Activated T-helper 17 cell treated with anti-CD3 and anti-CD28 coated beads, Interleukin-2, amount 50 U/mL, for 72 hours (primary cell): ENCODE data around the gene SUN2. TPM values are rescaled to one million over a fixed set of nuclear protein-coding genes. Genes with fewer than 3 reads are reported as not detected.
A peak's percentile ranks its signal among the peaks of the same experiment; 100 is the strongest.

ENCODE experiments used
- ATAC-seq: fragments of 150-1000 bp; cut with Tn5 transposase; replicated peaks from 2 replicates; pipeline ENCODE4 v1.10.0; 2021; ENCODE audit warnings: mild to moderate bottlenecking, moderate library complexity
- H3K27ac Mint-ChIP-seq: one replicate; pipeline ENCODE4 v1.8.0; 2022; ENCODE audit warnings: mixed read lengths
- H3K27me3 Mint-ChIP-seq: one replicate; pipeline ENCODE4 v1.8.0; 2022; ENCODE audit warnings: mixed read lengths
- H3K36me3 Mint-ChIP-seq: one replicate; pipeline ENCODE4 v1.8.0; 2022; ENCODE audit warnings: low read depth, mild to moderate bottlenecking, mixed read lengths
- H3K4me1 Mint-ChIP-seq: one replicate; pipeline ENCODE4 v1.8.0; 2022; ENCODE audit warnings: mixed read lengths
- H3K4me3 Mint-ChIP-seq: one replicate; pipeline ENCODE4 v1.8.0; 2022; ENCODE audit warnings: mild to moderate bottlenecking, mixed read lengths
- H3K9me3 Mint-ChIP-seq: one replicate; pipeline ENCODE4 v1.8.0; 2022; ENCODE audit warnings: mixed read lengths
- total RNA-seq, 2 donors: library from RNA; stranded (reverse); gene quantifications; one replicate each; pipeline ENCODE4 v1.2.3, GENCODE V29; 2022

The SUN2 gene
- total RNA-seq, 2 donors from 2014 or later: 193 to 216 TPM

DNA sequence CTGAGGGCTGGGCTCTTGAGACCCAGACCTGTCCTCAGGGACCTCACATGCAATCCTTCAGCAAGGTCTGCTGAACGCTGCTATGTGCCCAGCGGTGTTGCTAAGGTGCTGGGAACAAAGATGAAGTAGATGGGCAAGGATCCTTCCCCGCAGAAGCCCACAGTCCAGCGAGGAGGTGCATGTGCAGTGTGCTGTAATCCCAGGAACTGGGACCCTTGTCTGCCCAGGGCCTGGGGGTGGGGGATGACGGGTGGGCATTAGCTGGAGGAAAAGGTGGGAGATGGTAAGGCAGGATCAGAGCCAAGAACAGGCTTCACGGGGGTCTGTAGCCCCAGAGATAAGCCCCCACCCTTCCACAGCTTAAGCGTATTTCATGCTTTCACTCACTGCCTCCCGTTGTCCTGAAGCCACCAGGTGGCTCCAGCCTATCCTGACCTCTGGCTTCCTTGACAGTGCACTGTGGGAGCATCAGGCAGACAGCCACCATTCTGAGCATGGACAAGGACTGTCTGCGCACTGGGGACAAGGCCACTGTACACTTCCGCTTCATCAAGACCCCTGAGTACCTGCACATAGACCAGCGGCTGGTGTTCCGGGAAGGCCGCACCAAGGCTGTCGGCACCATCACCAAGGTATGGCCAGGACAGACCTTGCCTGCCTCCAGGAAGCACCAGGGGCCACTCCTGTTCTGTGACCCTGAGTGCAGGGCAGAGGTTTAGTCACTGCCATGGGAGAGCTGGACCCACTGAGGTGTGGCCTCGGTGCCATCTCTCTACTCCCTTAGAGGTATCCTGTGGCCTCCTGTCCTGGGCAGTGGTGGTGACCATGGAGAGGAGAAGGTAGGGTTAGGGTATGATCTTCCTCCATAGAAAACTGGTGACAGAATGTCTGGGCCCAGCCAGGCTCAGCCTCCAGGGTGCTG is 28.0 kb downstream of the SUN2 start:
- peaks cover 100% of the 10 kb centered on the region for H3K36me3 Mint-ChIP-seq
- H3K27me3 Mint-ChIP-seq: no peaks in the 10 kb centered on the region
- no peak for ATAC-seq
- H3K4me3 Mint-ChIP-seq: no peak overlapping the region
- H3K9me3 Mint-ChIP-seq: no peaks in the 10 kb centered on the region
- no peak overlapping the region for H3K27ac Mint-ChIP-seq
- H3K4me1 Mint-ChIP-seq: peaks cover 15% of the 10 kb centered on the region

DNA sequence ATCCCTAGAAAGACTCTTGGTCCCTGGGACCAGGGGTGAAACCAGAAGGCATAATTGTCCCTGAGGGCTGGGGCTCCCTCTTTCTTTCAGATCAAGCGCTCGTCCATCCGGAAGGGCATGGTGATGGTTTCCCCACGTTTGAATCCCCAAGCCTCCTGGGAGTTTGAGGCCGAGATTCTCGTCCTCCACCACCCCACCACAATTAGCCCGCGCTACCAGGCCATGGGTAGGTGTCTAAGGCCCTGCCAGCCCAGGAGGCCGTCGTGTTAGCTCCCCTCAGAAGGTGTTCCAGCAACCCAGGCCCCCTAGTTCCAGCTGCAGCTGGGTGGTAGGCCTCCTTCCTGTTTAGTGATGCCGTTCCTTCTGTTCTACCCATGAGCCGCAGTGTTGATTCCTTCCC is 28.7 kb downstream of the SUN2 start:
- Mint-ChIP-seq H3K4me3 (no peak overlapping the region), H3K27me3 (no peaks in the 10 kb centered on the region), H3K4me1 (peaks cover 15% of the 10 kb centered on the region), H3K36me3 (peaks cover 100% of the 10 kb centered on the region), H3K9me3 (no peaks in the 10 kb centered on the region), H3K27ac (peak overlapping the region; percentile 70)
- no peak for ATAC-seq

DNA sequence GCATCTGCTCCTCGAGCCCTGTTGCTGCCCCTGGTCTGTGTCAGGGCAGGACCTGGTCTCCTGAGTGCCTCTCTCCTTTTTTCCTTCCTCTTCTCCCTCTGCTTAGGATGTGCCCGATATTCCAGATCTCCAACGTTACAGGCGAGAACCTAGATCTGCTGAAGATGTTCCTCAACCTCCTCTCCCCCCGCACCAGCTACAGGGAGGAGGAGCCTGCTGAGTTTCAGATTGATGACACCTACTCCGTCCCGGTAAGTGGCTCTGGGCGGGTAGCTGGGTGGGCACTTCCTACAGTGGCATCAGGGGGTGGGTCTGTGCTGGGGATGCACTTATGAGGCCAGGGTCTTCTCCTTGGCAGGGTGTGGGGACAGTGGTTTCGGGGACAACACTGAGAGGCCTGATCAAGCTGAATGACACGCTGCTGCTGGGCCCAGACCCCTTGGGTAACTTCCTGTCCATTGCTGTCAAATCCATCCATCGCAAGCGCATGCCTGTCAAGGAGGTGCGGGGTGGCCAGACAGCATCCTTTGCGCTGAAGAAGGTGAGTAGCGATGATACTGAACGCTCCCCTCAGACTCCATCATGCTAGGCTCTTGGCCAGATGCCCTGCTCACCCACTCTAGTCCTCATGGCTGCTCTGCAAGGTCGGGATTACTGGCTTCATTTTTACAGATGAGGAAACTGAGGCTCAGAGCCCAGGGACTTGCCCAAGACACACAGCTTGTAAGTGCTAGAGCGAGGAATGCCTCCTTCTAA is 29.7 kb downstream of the SUN2 start:
- peak overlapping the region; percentile 70 for H3K27ac Mint-ChIP-seq
- H3K4me1 Mint-ChIP-seq: peaks cover 15% of the 10 kb centered on the region
- no peaks in the 10 kb centered on the region for H3K9me3 Mint-ChIP-seq
- ATAC-seq: no peak
- no peaks in the 10 kb centered on the region for H3K27me3 Mint-ChIP-seq
- H3K4me3 Mint-ChIP-seq: no peak overlapping the region
- peaks cover 100% of the 10 kb centered on the region for H3K36me3 Mint-ChIP-seq

DNA sequence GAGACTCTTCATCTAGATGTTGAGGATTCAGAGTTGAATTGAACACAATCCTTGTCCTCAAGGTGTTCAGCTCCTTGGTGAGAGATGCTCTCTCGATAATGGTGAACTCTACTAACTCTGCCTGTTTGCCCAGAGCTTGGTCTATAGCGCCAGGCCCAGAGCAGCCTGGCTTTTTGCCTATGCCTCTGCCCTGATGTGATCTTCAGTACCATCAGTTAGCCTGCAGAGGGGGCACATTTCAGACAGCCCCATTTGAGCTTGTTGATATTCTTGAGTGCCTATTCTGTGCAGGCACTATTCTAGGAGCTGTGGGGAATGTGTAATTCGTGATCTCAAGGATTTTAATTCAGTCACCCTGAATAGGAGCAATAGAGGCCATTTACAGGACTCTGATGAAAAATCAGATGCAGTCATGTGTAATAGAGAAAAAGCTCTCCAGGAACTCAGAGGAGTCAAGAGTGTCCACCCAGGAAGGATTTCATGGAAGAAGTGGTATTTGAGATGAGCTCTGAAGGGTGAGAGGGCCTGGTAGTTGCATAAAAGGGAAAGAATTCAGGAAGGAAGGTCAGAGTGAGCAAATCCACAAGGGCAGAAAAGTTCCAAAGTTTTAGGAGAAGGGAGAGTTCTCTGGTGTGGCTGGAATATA is 30.7 kb downstream of the SUN2 start:
- Mint-ChIP-seq H3K27me3 (no peaks in the 10 kb centered on the region), H3K4me3 (no peak overlapping the region), H3K27ac (peak overlapping the region; percentile 1), H3K4me1 (peaks cover 6% of the 10 kb centered on the region), H3K9me3 (no peaks in the 10 kb centered on the region), H3K36me3 (peaks cover 100% of the 10 kb centered on the region)
- ATAC-seq: peak; percentile 49

DNA sequence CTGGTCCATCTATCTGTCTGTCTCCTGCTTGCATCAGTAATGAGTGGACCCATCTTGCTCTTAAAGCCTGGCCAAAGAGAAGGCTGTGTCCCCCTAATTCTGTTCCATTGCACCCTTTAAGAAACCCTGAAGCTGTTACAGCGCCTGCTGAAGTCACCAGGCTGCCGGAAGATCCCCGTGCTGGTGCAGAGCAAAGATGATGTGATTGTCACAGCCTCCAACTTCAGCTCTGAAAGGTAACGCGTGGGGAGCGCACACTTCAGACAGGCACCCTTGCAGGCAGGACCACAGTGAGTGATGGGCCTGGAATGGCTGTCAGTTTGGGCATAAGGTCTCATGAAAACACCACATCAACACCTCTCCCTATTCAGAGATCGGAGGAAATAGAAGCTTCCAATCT is 31.6 kb downstream of the SUN2 start:
- Mint-ChIP-seq H3K27ac (no peak overlapping the region), H3K4me1 (peaks cover 6% of the 10 kb centered on the region), H3K9me3 (no peaks in the 10 kb centered on the region), H3K27me3 (no peaks in the 10 kb centered on the region), H3K36me3 (peaks cover 100% of the 10 kb centered on the region), H3K4me3 (no peak overlapping the region)
- ATAC-seq: no peak

DNA sequence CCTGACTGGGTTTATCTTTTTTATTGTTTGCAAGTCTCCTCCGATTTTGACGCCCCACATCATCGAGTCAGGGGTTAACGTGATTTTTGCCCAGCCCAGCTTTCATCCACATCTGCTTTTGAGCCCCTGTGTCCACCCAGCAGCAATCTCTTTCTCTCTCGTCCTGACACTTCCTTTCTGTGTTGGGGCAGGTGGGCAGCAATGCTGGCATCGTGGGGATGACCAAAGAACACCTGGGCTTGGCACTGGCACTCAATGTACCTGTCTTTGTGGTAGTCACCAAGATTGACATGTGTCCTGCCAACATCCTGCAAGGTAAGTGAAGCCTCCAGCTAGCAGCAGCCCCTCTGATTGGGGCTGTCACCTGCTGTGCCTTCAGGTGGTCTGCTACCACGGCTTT is 34.2 kb downstream of the SUN2 start:
- H3K36me3 Mint-ChIP-seq: peaks cover 100% of the 10 kb centered on the region
- H3K27ac Mint-ChIP-seq: peak overlapping the region; percentile 78
- ATAC-seq: no peak

DNA sequence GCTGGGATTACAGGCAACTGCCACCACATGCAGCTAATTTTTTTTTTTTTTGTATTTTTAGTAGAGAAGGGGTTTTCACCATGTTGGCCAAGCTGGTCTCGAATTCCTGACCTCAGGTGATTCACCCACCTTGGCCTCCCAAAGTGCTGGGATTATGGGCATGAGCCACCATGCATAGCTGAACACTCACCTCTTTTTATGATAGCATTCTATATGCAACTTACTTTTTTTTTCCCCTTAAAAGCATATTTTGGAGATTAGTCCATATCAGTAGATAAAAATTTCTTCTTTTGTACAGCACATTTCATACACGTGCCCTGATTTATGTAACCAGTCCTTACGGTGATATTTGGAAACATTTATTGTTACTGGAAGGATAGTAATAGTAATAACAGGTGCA is 35.4 kb downstream of the SUN2 start:
- peaks cover 16% of the 10 kb centered on the region for H3K4me1 Mint-ChIP-seq
- peaks cover 100% of the 10 kb centered on the region for H3K36me3 Mint-ChIP-seq
- H3K9me3 Mint-ChIP-seq: no peaks in the 10 kb centered on the region
- no peak overlapping the region for H3K4me3 Mint-ChIP-seq
- ATAC-seq: no peak
- H3K27ac Mint-ChIP-seq: no peak overlapping the region
- no peaks in the 10 kb centered on the region for H3K27me3 Mint-ChIP-seq

More for the DNA sequence above, 34.2 kb downstream of the SUN2 start:
- Mint-ChIP-seq H3K4me1 (peaks cover 16% of the 10 kb centered on the region), H3K4me3 (no peak overlapping the region), H3K27me3 (no peaks in the 10 kb centered on the region), H3K9me3 (no peaks in the 10 kb centered on the region)

DNA sequence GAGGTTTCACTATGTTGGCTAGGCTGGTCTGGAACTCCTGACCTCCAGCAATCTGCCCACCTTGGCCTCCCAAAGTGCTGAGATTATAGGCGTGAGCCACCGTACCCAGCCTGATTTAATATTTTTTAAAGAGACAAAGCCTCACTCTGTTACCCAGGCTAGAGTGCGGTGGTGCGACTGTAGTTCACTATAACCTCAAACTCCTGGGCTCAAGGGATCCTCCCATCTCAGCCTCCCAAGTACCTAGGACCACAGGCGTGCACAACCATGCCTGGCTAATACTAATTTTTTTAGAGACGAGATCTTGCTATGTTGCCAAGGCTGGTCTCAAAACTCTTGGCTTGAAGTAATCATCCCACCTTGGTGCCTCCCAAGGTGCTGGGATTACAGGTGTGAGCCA is 36.6 kb downstream of the SUN2 start:
- Mint-ChIP-seq H3K36me3 (peaks cover 100% of the 10 kb centered on the region), H3K27me3 (no peaks in the 10 kb centered on the region), H3K27ac (no peak overlapping the region), H3K4me3 (no peak overlapping the region), H3K9me3 (no peaks in the 10 kb centered on the region), H3K4me1 (peaks cover 23% of the 10 kb centered on the region)
- ATAC-seq: no peak

DNA sequence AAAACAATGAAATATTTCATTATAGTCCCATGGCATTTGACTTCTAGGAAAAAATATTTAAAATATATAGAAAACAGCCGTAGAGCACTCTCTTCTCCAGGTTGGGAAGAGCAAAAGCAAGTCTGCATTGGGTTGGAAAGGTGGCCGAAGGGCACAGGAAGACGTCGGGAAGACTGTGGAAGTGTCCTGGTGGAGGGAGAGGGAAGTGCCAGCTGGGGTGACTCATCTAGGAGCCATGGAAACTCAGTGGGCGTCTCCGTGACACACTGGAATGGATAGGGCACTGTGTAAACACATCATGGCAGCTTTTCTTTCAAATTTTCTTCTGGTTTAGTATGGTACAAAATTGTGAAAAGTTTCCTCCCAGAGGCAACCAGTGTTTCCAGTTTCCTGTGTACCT is 37.4 kb downstream of the SUN2 start:
- Mint-ChIP-seq H3K27ac (no peak overlapping the region), H3K36me3 (peaks cover 100% of the 10 kb centered on the region), H3K9me3 (no peaks in the 10 kb centered on the region), H3K4me3 (no peak overlapping the region), H3K27me3 (no peaks in the 10 kb centered on the region), H3K4me1 (peaks cover 29% of the 10 kb centered on the region)
- peak; percentile 55 for ATAC-seq

DNA sequence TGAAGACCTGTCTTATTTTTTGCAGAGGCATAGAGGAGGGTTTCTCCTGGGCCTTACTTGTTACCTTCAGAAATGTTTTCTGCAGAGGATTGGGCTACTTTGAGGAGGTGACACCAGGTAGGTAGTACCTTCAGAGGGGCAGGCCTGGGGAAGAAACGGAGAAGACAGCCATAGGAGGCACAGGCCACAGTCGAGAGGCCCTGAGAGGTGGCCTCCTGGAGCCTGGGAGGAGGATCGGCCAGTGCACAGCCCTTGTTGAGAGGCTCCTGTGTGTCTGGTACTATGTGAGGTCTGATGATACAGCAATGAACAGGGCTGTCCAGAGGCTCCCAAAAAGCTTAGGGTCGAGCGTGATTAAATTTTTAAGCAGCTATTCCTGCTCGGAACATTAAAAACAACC is 38.6 kb downstream of the SUN2 start:
- Mint-ChIP-seq H3K4me1 (peaks cover 39% of the 10 kb centered on the region), H3K27ac (peak overlapping the region; percentile 73), H3K36me3 (peaks cover 100% of the 10 kb centered on the region), H3K4me3 (no peak overlapping the region), H3K9me3 (no peaks in the 10 kb centered on the region), H3K27me3 (no peaks in the 10 kb centered on the region)
- no peak for ATAC-seq

DNA sequence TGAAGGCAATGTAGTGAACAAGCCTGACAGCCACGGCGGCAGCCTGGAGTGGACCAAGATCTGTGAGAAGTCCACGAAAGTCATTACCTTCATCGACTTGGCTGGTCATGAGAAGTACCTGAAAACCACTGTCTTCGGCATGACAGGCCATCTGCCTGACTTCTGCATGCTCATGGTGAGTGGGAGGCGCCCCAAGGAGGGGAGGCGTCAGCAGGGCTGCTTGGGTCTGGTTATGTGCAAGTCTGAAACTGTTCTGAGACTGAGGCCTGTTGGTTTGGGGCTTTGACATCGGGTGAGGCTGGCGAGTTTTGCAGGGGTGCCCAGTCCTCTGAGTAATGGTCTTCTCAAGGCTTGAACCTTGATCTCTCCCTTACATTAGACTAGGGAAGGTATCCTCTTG is 39.0 kb downstream of the SUN2 start:
- H3K27ac Mint-ChIP-seq: peak overlapping the region; percentile 73
- no peak overlapping the region for H3K4me3 Mint-ChIP-seq
- H3K36me3 Mint-ChIP-seq: peaks cover 100% of the 10 kb centered on the region
- no peaks in the 10 kb centered on the region for H3K27me3 Mint-ChIP-seq
- peak; percentile 19 for ATAC-seq
- H3K4me1 Mint-ChIP-seq: peaks cover 43% of the 10 kb centered on the region
- no peaks in the 10 kb centered on the region for H3K9me3 Mint-ChIP-seq

DNA sequence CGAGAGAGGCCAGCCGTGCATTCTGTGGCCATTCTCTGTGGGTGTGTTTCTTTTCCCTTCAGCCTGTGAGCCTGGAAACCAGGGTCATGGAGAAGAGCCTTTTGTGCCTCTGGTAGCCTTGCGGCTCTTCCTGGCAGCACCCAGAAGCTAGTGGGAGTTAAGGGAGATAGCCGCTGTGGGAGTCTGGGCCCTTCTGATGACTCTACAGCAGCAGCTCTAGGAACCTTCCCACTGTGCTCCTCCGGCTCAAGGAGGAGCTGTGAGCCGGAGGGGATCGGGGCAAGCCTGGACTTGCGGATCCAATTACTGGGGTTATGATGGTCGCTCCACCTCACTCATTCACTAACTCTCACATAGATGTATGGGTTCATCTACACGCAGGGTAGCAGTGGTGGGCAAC is 39.5 kb downstream of the SUN2 start:
- Mint-ChIP-seq H3K27ac (peak overlapping the region; percentile 73), H3K36me3 (peaks cover 100% of the 10 kb centered on the region), H3K4me1 (peaks cover 44% of the 10 kb centered on the region), H3K9me3 (no peaks in the 10 kb centered on the region), H3K4me3 (no peak overlapping the region), H3K27me3 (no peaks in the 10 kb centered on the region)
- no peak for ATAC-seq

DNA sequence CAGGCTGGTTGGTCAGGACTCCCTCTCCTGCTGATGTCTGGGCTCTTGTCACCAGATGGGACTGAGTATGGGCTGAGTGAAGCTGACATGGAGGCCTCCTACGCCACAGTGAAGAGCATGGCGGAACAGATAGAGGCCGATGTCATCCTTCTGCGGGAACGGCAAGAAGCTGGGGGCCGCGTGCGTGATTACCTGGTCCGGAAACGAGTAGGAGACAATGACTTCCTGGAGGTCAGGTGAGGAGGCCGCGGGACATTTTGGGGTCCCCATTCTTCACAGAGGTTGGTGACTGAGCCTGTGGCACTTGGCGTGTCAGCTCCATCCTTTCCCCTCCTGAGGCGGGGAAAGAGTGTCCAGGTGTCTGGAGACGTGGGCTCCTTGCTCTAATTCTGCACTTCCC is 39.9 kb downstream of the SUN2 start:
- peaks cover 100% of the 10 kb centered on the region for H3K36me3 Mint-ChIP-seq

DNA sequence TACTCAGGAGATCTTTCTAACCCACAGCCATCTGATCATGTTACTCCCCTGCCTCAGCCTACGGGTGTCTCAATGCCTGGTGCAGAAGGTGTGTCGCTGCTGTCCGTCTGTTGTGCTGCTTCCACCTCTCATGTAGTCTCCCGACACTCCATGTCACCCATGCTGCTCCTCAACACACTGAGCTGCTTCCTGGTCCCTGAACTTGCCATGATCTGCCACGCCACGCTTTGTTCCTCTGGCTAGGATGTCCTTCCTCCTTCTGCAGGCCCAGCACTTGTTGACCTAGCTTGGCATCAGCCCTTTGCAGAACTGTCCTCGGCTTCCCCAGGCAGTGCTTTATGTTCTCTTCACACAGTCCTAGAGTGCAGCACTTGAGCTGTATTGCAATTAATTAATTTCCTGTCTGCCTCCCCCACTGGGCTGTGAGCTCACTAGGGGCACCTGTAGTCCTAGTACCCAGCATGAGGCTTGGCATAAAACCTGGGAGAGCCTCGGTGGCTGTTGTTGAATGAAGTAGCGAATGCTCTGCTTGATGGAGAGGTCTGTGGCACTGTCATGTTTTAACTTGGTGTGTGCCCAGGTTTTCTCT is 40.5 kb downstream of the SUN2 start:
- peaks cover 54% of the 10 kb centered on the region for H3K4me1 Mint-ChIP-seq
- H3K36me3 Mint-ChIP-seq: peaks cover 100% of the 10 kb centered on the region
- peak overlapping the region; percentile 49 for H3K27ac Mint-ChIP-seq
- no peaks in the 10 kb centered on the region for H3K27me3 Mint-ChIP-seq
- no peak overlapping the region for H3K4me3 Mint-ChIP-seq
- H3K9me3 Mint-ChIP-seq: no peaks in the 10 kb centered on the region
- no peak for ATAC-seq

More for the DNA sequence above, 39.9 kb downstream of the SUN2 start:
- Mint-ChIP-seq H3K4me1 (peaks cover 48% of the 10 kb centered on the region), H3K27ac (no peak overlapping the region), H3K9me3 (no peaks in the 10 kb centered on the region), H3K27me3 (no peaks in the 10 kb centered on the region), H3K4me3 (no peak overlapping the region)
- ATAC-seq: no peak
